Astrocyte of the spinal cord (primary cell): ENCODE results near the gene PSMD9.

Experiments used
- DNase-seq: peaks from one replicate; pipeline ENCODE4 v3.0.0; 2011; ENCODE audit warnings: low read depth, low spot score
- H3K4me3 ChIP-seq: 2 replicates; pipeline ENCODE4 v1.5.1; 2011; ENCODE audit warnings: low read depth, mild to moderate bottlenecking, low read length, moderate library complexity
- in situ Hi-C: cut with HindIII; loops from 2 replicates; pipeline ENCODE4 v1.10.0; 2017; ENCODE audit warnings: low sequenced_read_pairs
- TF ChIP-seq, protein P1 (sequence below): IDR thresholded peaks from 2 replicates; pipeline ENCODE4 v1.5.1; 2012; ENCODE audit warnings: low read depth, mild to moderate bottlenecking, low read length, inconsistent platforms

PSMD9 gene

DNA sequence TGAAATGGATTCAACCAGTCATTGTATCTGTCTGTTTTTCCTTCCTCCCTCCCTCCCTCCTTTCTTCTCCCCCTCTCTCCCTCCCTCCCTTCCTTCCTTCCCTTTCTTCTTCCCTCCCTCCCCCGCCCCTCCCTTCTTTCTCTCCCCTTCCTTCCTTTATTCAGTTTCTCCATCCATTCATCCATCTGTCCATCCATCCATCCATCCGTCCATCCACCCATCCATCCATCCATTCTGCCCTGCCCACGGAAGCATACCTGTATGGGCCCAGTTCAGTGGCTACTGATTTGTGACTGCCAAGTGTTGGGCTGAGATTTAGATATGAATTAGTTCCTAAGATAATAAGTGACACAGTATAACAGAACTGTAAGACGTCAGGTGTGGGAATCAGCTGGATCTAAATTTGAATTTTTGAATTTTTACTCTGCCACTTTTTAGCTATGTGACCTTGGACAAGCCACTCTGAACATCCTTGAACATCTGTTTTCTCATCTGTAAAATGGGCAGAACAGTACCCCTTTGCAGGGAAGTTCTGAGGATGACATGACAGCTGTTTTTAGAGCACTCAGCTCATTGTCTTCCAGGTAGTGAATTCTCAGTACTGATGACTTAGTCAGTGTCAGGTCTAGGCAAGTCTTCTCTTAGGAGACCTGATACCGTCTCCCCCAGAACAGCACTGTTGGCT lies 72.7 kb downstream of the PSMD9 start:
- DNase-seq, result no peak
- in situ Hi-C loops, result no loop called here

DNA sequence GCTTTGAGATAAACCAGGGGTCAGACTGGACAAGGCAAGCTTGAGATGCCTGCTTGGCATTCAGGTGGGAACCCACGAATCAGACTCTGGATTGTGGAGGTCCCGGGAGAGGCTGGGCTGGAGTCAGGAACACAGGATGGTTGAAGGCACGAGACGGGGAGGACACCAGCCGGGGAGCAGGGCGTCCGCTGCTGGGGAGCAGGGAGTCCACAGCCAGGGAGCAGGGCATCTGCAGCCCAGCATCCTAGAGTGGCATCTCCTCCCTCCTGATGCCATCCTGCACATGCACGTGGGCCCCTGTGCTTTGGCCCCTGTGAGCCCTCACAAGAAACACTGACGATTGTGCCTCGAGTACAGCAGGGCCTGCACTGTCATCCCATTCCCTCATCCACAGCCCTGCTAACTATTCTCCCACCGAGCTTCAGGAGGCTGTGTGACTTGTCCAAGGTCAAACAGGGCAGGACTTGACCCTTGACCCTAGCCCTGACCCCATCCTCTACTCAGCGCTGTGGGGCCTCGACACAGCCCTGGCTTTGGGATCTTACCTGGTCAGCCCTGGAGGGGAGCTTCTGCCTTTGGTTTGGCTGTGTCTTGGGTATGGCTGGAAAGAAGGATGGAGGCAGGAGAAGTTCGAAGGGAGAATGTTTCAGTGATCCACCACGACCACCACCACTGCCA lies 74.9 kb downstream of the PSMD9 start:
- TF ChIP-seq, protein P1, sequence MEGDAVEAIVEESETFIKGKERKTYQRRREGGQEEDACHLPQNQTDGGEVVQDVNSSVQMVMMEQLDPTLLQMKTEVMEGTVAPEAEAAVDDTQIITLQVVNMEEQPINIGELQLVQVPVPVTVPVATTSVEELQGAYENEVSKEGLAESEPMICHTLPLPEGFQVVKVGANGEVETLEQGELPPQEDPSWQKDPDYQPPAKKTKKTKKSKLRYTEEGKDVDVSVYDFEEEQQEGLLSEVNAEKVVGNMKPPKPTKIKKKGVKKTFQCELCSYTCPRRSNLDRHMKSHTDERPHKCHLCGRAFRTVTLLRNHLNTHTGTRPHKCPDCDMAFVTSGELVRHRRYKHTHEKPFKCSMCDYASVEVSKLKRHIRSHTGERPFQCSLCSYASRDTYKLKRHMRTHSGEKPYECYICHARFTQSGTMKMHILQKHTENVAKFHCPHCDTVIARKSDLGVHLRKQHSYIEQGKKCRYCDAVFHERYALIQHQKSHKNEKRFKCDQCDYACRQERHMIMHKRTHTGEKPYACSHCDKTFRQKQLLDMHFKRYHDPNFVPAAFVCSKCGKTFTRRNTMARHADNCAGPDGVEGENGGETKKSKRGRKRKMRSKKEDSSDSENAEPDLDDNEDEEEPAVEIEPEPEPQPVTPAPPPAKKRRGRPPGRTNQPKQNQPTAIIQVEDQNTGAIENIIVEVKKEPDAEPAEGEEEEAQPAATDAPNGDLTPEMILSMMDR, result no peak
- in situ Hi-C loops, result no loop called here
- DNase-seq, result no peak
- no peak overlapping the region for H3K4me3 ChIP-seq

More for the DNA sequence above, 72.7 kb downstream of the PSMD9 start:
- no peak overlapping the region for H3K4me3 ChIP-seq
- TF ChIP-seq, protein P1, result no peak

GRCh38 chr12:121964813-121965643 lies 76.4 kb downstream of the PSMD9 start:
- peak; percentile 29 for DNase-seq
- in situ Hi-C loops, result no loop called here
- TF ChIP-seq, protein P1, result no peak
- H3K4me3 ChIP-seq, result no peak overlapping the region

DNA sequence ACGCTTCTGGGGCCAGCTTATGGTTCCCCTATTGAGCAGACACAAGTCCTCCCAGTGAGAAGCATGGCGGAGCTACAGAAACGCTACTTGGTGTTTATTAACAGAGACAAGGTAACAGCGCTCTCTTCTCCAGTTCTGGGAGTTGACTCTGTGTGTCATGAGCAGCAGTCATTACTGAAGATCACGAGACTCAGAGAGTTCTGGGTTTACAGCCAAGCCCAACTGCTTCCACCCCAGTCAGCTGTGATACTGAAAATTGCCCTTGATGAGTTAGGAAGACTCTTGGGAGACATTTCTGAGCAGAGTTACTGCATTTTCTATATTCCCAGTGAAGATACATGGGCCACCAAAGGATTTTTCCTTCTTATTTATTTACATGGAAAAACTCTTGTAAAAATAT lies 78.4 kb downstream of the PSMD9 start:
- TF ChIP-seq, protein P1, result no peak
- in situ Hi-C loops, result no loop called here
- H3K4me3 ChIP-seq, result no peak overlapping the region
- DNase-seq, result no peak
